GM12878 (cell line): ENCODE measurements around the gene POLR3E. TPM values are rescaled to one million over a fixed set of nuclear protein-coding genes. Genes with fewer than 3 reads are reported as not detected.

Source experiments
- BRCA1 ChIP-seq: IDR thresholded peaks from 2 replicates; pipeline ENCODE4 v1.6.1; 2011; ENCODE audit warnings: low read depth, low read length, improper control_type of control experiment
- EGR1 ChIP-seq, 2 experiments: IDR thresholded peaks; 1 replicate in 1 of 2; 2 replicates in 1 of 2; pipeline ENCODE4 v1.6.1; 2011 to 2012; ENCODE audit warnings: low read depth in 2 of 2, low read length in 2 of 2, borderline replicate concordance in 1 of 2, mild to moderate bottlenecking in 1 of 2, moderate library complexity in 1 of 2
- NFYB ChIP-seq: IDR thresholded peaks from 2 replicates; pipeline ENCODE4 v1.6.1; 2011; ENCODE audit warnings: low read depth, mild to moderate bottlenecking, low read length, improper control_type of control experiment, moderate library complexity; ENCODE audit not compliant: insufficient read depth
- NR2F1 ChIP-seq: fragments of 450-650 bp; conservative IDR thresholded peaks from 2 replicates; pipeline ENCODE4 v1.6.1; 2017; ENCODE audit warnings: mild to moderate bottlenecking
- NRF1 ChIP-seq: conservative IDR thresholded peaks from 2 replicates; pipeline ENCODE4 v1.6.1; 2011; ENCODE audit warnings: mild to moderate bottlenecking, low read depth, low read length, improper control_type of control experiment
- POLR2A ChIP-seq: IDR thresholded peaks from 2 replicates; pipeline ENCODE4 v1.6.1; 2011; ENCODE audit warnings: low read depth, mild to moderate bottlenecking, low read length
- SREBF2 ChIP-seq: IDR thresholded peaks from 2 replicates; pipeline ENCODE4 v1.6.1; 2012; ENCODE audit warnings: mild to moderate bottlenecking, low read length
- ZBED1 ChIP-seq: IDR thresholded peaks from 2 replicates; pipeline ENCODE4 v1.6.1; 2016; ENCODE audit warnings: borderline replicate concordance
- polyA plus RNA-seq, 11 experiments: library from polyadenylated mRNA; depleted of rRNA in 4 of 11; unstranded in 6 of 11; stranded (reverse) in 5 of 11; fragments of >200 nt; fragmentation: Nextera tagmentation in 4 of 11; fragmentation: Illumina TruSeq in 1 of 11; extraction: Ambion mirVana in 4 of 11; extraction: Trizol in 1 of 11; gene quantifications; 1 replicate in 1 of 11; 2 replicates in 10 of 11; pipeline versions ENCODE4 v1.2.1 to v1.2.3, GENCODE V29; 2011 to 2016; ENCODE audit warnings: inconsistent platforms in 2 of 11, missing spikeins in 2 of 11, low read depth in 1 of 11
- total RNA-seq, 4 experiments: library from RNA; depleted of rRNA in 3 of 4; stranded (reverse); fragments of >200 nt in 3 of 4; fragmentation: Illumina TruSeq in 1 of 4; extraction: Trizol in 1 of 4; gene quantifications; 2 replicates each; pipeline versions ENCODE4 v1.2.1 to v1.2.3, GENCODE V29; 2013 to 2021
- TF ChIP-seq, protein P1 (sequence below): IDR thresholded peaks from 2 replicates; pipeline ENCODE4 v1.6.1; 2012; ENCODE audit warnings: improper control_type of control experiment, low read depth, low read length; ENCODE audit not compliant: insufficient replicate concordance
- TF ChIP-seq, protein P2 (sequence below): IDR thresholded peaks from 2 replicates; pipeline ENCODE4 v1.6.1; 2012; ENCODE audit warnings: mild to moderate bottlenecking, low read depth, low read length
- TF ChIP-seq, protein P3 (sequence below): fragments of 450-650 bp; IDR thresholded peaks from 2 replicates; pipeline ENCODE4 v1.6.1; 2014; ENCODE audit warnings: mild to moderate bottlenecking
- TF ChIP-seq, protein P4 (sequence below): fragments of 450-650 bp; IDR thresholded peaks from 2 replicates; pipeline ENCODE4 v1.6.1; 2017; ENCODE audit warnings: mild to moderate bottlenecking, moderate library complexity

The POLR3E gene
- total and polyA plus RNA-seq, 10 of the 15 experiments (the other 5 are each of a cell fraction or from before 2014, with no cell fraction given), result 11.1 to 79.5 (median 39.7) TPM

DNA sequence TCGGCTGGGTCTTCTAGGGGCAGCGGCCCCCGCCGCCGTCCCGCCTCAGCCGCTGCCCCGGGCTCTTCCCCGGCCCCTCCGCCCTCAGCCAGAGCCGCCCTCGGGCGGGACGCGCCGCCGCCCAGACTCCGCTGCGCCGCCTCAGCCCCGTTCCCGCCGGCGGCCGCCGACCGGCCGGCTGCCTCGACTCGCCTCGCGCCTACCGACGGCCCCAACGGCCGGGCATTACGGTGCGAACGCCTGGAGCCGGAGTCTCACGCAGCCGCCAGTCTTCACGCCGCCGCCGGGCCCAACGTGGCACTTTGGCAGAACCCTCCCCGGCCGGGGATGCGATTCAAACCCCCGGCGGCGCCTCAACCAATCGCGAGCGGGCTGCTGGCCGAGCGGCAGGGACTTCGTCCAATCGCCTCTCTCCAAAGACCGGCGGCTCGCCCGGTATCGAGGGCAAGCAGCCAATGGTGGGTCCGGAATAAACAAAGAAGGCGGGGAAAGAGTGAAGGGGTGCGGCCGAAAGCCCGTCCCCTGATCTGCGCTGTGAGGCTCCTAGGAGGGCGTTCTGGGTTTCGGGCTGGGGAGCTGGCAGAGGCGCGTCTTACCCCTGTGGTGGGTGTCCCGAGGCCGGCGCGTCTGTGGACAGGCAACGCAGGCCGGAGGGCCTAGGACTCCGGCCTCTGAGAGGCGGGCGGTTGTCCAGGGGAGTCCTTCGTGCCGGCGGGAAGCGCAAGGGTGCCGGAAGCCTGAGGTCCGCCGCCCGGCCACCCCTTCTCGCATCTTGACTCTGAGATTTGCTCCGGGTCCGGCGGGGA, 77.3 kb downstream of the POLR3E start, which contains the start of gene CDR2 (continued):
- TF ChIP-seq NR2F1, result peak; percentile 59
- no peak for TF ChIP-seq SREBF2
- no peak for TF ChIP-seq EGR1 (IDR thresholded peaks at IDR 0.05; ENCODE audit: borderline replicate concordance in 1 of 2, low read depth in 2 of 2, low read length in 2 of 2)
- TF ChIP-seq NFYB, result peak; percentile 90
- TF ChIP-seq, protein P1, sequence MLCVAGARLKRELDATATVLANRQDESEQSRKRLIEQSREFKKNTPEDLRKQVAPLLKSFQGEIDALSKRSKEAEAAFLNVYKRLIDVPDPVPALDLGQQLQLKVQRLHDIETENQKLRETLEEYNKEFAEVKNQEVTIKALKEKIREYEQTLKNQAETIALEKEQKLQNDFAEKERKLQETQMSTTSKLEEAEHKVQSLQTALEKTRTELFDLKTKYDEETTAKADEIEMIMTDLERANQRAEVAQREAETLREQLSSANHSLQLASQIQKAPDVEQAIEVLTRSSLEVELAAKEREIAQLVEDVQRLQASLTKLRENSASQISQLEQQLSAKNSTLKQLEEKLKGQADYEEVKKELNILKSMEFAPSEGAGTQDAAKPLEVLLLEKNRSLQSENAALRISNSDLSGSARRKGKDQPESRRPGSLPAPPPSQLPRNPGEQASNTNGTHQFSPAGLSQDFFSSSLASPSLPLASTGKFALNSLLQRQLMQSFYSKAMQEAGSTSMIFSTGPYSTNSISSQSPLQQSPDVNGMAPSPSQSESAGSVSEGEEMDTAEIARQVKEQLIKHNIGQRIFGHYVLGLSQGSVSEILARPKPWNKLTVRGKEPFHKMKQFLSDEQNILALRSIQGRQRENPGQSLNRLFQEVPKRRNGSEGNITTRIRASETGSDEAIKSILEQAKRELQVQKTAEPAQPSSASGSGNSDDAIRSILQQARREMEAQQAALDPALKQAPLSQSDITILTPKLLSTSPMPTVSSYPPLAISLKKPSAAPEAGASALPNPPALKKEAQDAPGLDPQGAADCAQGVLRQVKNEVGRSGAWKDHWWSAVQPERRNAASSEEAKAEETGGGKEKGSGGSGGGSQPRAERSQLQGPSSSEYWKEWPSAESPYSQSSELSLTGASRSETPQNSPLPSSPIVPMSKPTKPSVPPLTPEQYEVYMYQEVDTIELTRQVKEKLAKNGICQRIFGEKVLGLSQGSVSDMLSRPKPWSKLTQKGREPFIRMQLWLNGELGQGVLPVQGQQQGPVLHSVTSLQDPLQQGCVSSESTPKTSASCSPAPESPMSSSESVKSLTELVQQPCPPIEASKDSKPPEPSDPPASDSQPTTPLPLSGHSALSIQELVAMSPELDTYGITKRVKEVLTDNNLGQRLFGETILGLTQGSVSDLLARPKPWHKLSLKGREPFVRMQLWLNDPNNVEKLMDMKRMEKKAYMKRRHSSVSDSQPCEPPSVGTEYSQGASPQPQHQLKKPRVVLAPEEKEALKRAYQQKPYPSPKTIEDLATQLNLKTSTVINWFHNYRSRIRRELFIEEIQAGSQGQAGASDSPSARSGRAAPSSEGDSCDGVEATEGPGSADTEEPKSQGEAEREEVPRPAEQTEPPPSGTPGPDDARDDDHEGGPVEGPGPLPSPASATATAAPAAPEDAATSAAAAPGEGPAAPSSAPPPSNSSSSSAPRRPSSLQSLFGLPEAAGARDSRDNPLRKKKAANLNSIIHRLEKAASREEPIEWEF, result no peak
- no peak for TF ChIP-seq BRCA1
- TF ChIP-seq NRF1, result no peak
- TF ChIP-seq, protein P2, sequence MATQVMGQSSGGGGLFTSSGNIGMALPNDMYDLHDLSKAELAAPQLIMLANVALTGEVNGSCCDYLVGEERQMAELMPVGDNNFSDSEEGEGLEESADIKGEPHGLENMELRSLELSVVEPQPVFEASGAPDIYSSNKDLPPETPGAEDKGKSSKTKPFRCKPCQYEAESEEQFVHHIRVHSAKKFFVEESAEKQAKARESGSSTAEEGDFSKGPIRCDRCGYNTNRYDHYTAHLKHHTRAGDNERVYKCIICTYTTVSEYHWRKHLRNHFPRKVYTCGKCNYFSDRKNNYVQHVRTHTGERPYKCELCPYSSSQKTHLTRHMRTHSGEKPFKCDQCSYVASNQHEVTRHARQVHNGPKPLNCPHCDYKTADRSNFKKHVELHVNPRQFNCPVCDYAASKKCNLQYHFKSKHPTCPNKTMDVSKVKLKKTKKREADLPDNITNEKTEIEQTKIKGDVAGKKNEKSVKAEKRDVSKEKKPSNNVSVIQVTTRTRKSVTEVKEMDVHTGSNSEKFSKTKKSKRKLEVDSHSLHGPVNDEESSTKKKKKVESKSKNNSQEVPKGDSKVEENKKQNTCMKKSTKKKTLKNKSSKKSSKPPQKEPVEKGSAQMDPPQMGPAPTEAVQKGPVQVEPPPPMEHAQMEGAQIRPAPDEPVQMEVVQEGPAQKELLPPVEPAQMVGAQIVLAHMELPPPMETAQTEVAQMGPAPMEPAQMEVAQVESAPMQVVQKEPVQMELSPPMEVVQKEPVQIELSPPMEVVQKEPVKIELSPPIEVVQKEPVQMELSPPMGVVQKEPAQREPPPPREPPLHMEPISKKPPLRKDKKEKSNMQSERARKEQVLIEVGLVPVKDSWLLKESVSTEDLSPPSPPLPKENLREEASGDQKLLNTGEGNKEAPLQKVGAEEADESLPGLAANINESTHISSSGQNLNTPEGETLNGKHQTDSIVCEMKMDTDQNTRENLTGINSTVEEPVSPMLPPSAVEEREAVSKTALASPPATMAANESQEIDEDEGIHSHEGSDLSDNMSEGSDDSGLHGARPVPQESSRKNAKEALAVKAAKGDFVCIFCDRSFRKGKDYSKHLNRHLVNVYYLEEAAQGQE, result no peak
- peak; percentile 97 for TF ChIP-seq POLR2A
- TF ChIP-seq, protein P3, sequence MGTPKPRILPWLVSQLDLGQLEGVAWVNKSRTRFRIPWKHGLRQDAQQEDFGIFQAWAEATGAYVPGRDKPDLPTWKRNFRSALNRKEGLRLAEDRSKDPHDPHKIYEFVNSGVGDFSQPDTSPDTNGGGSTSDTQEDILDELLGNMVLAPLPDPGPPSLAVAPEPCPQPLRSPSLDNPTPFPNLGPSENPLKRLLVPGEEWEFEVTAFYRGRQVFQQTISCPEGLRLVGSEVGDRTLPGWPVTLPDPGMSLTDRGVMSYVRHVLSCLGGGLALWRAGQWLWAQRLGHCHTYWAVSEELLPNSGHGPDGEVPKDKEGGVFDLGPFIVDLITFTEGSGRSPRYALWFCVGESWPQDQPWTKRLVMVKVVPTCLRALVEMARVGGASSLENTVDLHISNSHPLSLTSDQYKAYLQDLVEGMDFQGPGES, result peak; percentile 96
- TF ChIP-seq, protein P4, sequence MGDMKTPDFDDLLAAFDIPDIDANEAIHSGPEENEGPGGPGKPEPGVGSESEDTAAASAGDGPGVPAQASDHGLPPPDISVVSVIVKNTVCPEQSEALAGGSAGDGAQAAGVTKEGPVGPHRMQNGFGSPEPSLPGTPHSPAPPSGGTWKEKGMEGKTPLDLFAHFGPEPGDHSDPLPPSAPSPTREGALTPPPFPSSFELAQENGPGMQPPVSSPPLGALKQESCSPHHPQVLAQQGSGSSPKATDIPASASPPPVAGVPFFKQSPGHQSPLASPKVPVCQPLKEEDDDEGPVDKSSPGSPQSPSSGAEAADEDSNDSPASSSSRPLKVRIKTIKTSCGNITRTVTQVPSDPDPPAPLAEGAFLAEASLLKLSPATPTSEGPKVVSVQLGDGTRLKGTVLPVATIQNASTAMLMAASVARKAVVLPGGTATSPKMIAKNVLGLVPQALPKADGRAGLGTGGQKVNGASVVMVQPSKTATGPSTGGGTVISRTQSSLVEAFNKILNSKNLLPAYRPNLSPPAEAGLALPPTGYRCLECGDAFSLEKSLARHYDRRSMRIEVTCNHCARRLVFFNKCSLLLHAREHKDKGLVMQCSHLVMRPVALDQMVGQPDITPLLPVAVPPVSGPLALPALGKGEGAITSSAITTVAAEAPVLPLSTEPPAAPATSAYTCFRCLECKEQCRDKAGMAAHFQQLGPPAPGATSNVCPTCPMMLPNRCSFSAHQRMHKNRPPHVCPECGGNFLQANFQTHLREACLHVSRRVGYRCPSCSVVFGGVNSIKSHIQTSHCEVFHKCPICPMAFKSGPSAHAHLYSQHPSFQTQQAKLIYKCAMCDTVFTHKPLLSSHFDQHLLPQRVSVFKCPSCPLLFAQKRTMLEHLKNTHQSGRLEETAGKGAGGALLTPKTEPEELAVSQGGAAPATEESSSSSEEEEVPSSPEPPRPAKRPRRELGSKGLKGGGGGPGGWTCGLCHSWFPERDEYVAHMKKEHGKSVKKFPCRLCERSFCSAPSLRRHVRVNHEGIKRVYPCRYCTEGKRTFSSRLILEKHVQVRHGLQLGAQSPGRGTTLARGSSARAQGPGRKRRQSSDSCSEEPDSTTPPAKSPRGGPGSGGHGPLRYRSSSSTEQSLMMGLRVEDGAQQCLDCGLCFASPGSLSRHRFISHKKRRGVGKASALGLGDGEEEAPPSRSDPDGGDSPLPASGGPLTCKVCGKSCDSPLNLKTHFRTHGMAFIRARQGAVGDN, result peak; percentile 60; the same call in 1 of the 2 replicates
- TF ChIP-seq ZBED1, result no peak
